Astrocyte (in vitro differentiated cells and primary cell): ENCODE results near the gene FAR1. TPM values are rescaled to one million over a fixed set of nuclear protein-coding genes. Genes with fewer than 3 reads are reported as not detected.
"Not testable (repeated sequence)": the region's sequence is repeated elsewhere in the genome, so short reads cannot be mapped to it uniquely, and the experiment has no call there.

Source experiments
- DNase-seq: peaks from one replicate; pipeline ENCODE4 v3.0.0-alpha.2; 2010; ENCODE audit warnings: low read depth
- FAIRE-seq: peaks from 2 replicates; lab custom pipeline; 2011; peaks lifted over from hg19 to GRCh38; lab: Jason Lieb, UNC
- H2AFZ ChIP-seq: 2 replicates; pipeline ENCODE4 v1.6.0; 2012; ENCODE audit warnings: low read depth, low read length, inconsistent platforms
- H3K27ac ChIP-seq: 2 replicates; pipeline ENCODE4 v1.5.1; 2011; ENCODE audit warnings: low read depth, low read length, inconsistent platforms
- H3K27me3 ChIP-seq: 2 replicates; pipeline ENCODE4 v1.6.0; 2011; ENCODE audit warnings: low read length, inconsistent platforms; ENCODE audit not compliant: insufficient read depth
- H3K36me3 ChIP-seq: 2 replicates; pipeline ENCODE4 v1.5.1; 2011; ENCODE audit warnings: low read length, inconsistent platforms; ENCODE audit not compliant: insufficient read depth
- H3K4me1 ChIP-seq: 2 replicates; pipeline ENCODE4 v1.5.1; 2011; ENCODE audit warnings: low read length, inconsistent platforms; ENCODE audit not compliant: insufficient read depth
- H3K4me2 ChIP-seq: 2 replicates; pipeline ENCODE4 v1.6.0; 2012; ENCODE audit warnings: low read length, inconsistent platforms
- H3K4me3 ChIP-seq: 2 replicates; pipeline ENCODE4 v1.5.1; 2011; ENCODE audit warnings: low read depth, mild to moderate bottlenecking, low read length, inconsistent platforms; ENCODE audit not compliant: insufficient read depth
- H3K79me2 ChIP-seq: 2 replicates; pipeline ENCODE4 v1.6.0; 2012; ENCODE audit warnings: mild to moderate bottlenecking, low read length, inconsistent platforms; ENCODE audit not compliant: insufficient read depth
- H3K9ac ChIP-seq: 2 replicates; pipeline ENCODE4 v1.6.0; 2012; ENCODE audit warnings: mild to moderate bottlenecking, low read length, inconsistent platforms
- H3K9me3 ChIP-seq: 2 replicates; pipeline ENCODE4 v1.5.1; 2012; ENCODE audit warnings: low read depth, mild to moderate bottlenecking, low read length, inconsistent platforms; ENCODE audit not compliant: insufficient read depth
- H4K20me1 ChIP-seq: 2 replicates; pipeline ENCODE4 v1.6.0; 2012; ENCODE audit warnings: low read length, inconsistent platforms; ENCODE audit not compliant: insufficient read depth
- H3K27ac Mint-ChIP-seq: one replicate; pipeline ENCODE4 v1.8.0; 2021; ENCODE audit warnings: mild to moderate bottlenecking, mixed read lengths; ENCODE audit not compliant: unreplicated experiment
- H3K27me3 Mint-ChIP-seq: one replicate; pipeline ENCODE4 v1.8.0; 2021; ENCODE audit warnings: low read depth, mixed read lengths; ENCODE audit not compliant: unreplicated experiment
- H3K36me3 Mint-ChIP-seq: one replicate; pipeline ENCODE4 v1.8.0; 2021; ENCODE audit warnings: low read depth, mixed read lengths; ENCODE audit not compliant: unreplicated experiment
- H3K4me1 Mint-ChIP-seq: one replicate; pipeline ENCODE4 v1.8.0; 2021; ENCODE audit warnings: low read depth, mixed read lengths; ENCODE audit not compliant: unreplicated experiment
- H3K4me3 Mint-ChIP-seq: one replicate; pipeline ENCODE4 v1.8.0; 2021; ENCODE audit warnings: mild to moderate bottlenecking, moderate library complexity, mixed read lengths; ENCODE audit not compliant: unreplicated experiment
- H3K9me3 Mint-ChIP-seq: one replicate; pipeline ENCODE4 v1.8.0; 2021; ENCODE audit warnings: mild to moderate bottlenecking, mixed read lengths; ENCODE audit not compliant: unreplicated experiment
- CTCF ChIP-seq: IDR thresholded peaks from 2 replicates; pipeline ENCODE4 v1.5.1; 2011; ENCODE audit warnings: low read depth, mild to moderate bottlenecking, inconsistent platforms, low read length, moderate library complexity; ENCODE audit not compliant: insufficient read depth
- EZH2 ChIP-seq: IDR thresholded peaks from 2 replicates; pipeline ENCODE4 v1.6.1; 2012; ENCODE audit warnings: mild to moderate bottlenecking, low read length, inconsistent platforms; ENCODE audit not compliant: insufficient read depth
- total RNA-seq: library from RNA; stranded (reverse); gene quantifications from 2 replicates; pipeline ENCODE4 v1.2.1, GENCODE V29; 2021

Gene FAR1
- total RNA-seq, 1 donor from 2014 or later: 100 TPM

- Histone ChIP-seq H3K9ac (no peak overlapping the region), H3K36me3 (no peaks in the 10 kb centered on the region), H3K4me2 (no peak overlapping the region), H2AFZ (no peak overlapping the region), H3K27ac (no peak overlapping the region), H3K27me3 (no peaks in the 10 kb centered on the region), H3K4me3 (no peak overlapping the region), H3K9me3 (no peaks in the 10 kb centered on the region), H4K20me1 (no peaks in the 10 kb centered on the region), H3K79me2 (no peaks in the 10 kb centered on the region), H3K4me1 (no peaks in the 10 kb centered on the region)
- FAIRE-seq (no peak), DNase-seq (no peak)
- TF ChIP-seq CTCF (no peak), EZH2 (no peak)
- H3K4me1 Mint-ChIP-seq: no peaks in the 10 kb centered on the region
- H3K27ac Mint-ChIP-seq: no peak overlapping the region
- no peaks in the 10 kb centered on the region for H3K36me3 Mint-ChIP-seq
- peaks cover 24% of the 10 kb centered on the region for H3K27me3 Mint-ChIP-seq
- H3K9me3 Mint-ChIP-seq: peaks cover 2% of the 10 kb centered on the region
- no peak overlapping the region for H3K4me3 Mint-ChIP-seq
Measured at GRCh38 chr11:13745165-13745564, 76.7 kb downstream of the FAR1 start.

- not testable (repeated sequence) for H3K27ac Mint-ChIP-seq, H3K9me3 ChIP-seq, H2AFZ ChIP-seq, H3K9me3 Mint-ChIP-seq, H3K4me3 ChIP-seq, H3K4me1 Mint-ChIP-seq, H3K4me1 ChIP-seq, H4K20me1 ChIP-seq, H3K4me3 Mint-ChIP-seq, H3K36me3 ChIP-seq, H3K4me2 ChIP-seq, DNase-seq, H3K79me2 ChIP-seq, H3K27me3 Mint-ChIP-seq, FAIRE-seq, H3K9ac ChIP-seq, H3K27me3 ChIP-seq, H3K27ac ChIP-seq, H3K36me3 Mint-ChIP-seq
Measured at GRCh38 chr11:13753316-13753715, 84.8 kb downstream of the FAR1 start.

- Histone ChIP-seq H3K4me1 (peaks cover 4% of the 10 kb centered on the region), H3K36me3 (no peaks in the 10 kb centered on the region), H3K27ac (no peak overlapping the region), H2AFZ (no peak overlapping the region), H3K4me2 (no peak overlapping the region), H4K20me1 (no peaks in the 10 kb centered on the region), H3K9ac (no peak overlapping the region), H3K27me3 (no peaks in the 10 kb centered on the region), H3K9me3 (no peaks in the 10 kb centered on the region), H3K4me3 (no peak overlapping the region), H3K79me2 (no peaks in the 10 kb centered on the region)
- Mint-ChIP-seq H3K36me3 (no peaks in the 10 kb centered on the region), H3K27ac (no peak overlapping the region), H3K27me3 (peaks cover 4% of the 10 kb centered on the region), H3K9me3 (no peaks in the 10 kb centered on the region), H3K4me3 (no peak overlapping the region), H3K4me1 (peaks cover 20% of the 10 kb centered on the region)
- FAIRE-seq: no peak
- TF ChIP-seq EZH2: no peak
- TF ChIP-seq CTCF: no peak
- no peak for DNase-seq
Measured at GRCh38 chr11:13759050-13759449, 90.6 kb downstream of the FAR1 start.
